Gastroesophageal sphincter (tissue), 4 donors: ENCODE results near the gene TESK1. TPM values are rescaled to one million over a fixed set of nuclear protein-coding genes. Genes with fewer than 3 reads are reported as not detected.
"Not testable (repeated sequence)": the region's sequence is repeated elsewhere in the genome, so short reads cannot be mapped to it uniquely, and the experiment has no call there.

Source experiments
- ATAC-seq: fragments of 150-250 bp; one replicate; pipeline ENCODE4 v1.9.1; 2016; ENCODE audit warnings: mild to moderate bottlenecking, moderate library complexity
- H3K27ac ChIP-seq, 4 donors: fragments of 200-600 bp; sonication (generic) in 3 of 4; 1 replicate in 3 of 4; 2 replicates in 1 of 4; pipeline ENCODE4 v1.5.1; 2016 to 2019
- H3K27me3 ChIP-seq: fragments of 200-600 bp; sonication (generic); one replicate; pipeline ENCODE4 v1.5.1; 2019
- H3K36me3 ChIP-seq, 2 donors: fragments of 200-600 bp; sonication (generic); one replicate each; pipeline ENCODE4 v1.5.1; 2019; ENCODE audit warnings: control low read depth in 1 of 2
- H3K4me1 ChIP-seq, 3 donors: fragments of 200-600 bp; sonication (generic); 1 replicate in 2 of 3; 2 replicates in 1 of 3; pipeline ENCODE4 v1.5.1; 2016 to 2019; ENCODE audit warnings: control low read depth in 2 of 3
- H3K4me3 ChIP-seq, 2 donors: fragments of 200-600 bp; sonication (generic); one replicate each; pipeline ENCODE4 v1.5.1; 2019; ENCODE audit warnings: mild to moderate bottlenecking in 1 of 2, moderate library complexity in 1 of 2
- H3K9me3 ChIP-seq, 3 donors: fragments of 200-600 bp; sonication (generic); one replicate each; pipeline ENCODE4 v1.5.1; 2017 to 2019; ENCODE audit warnings: control low read depth in 2 of 3
- EP300 ChIP-seq: sonication (generic); formaldehyde crosslinking; IDR thresholded peaks from one replicate; pipeline ENCODE4 v1.6.1; 2017; ENCODE audit warnings: antibody characterized with exemption, mild to moderate bottlenecking
- POLR2A ChIP-seq, 2 donors: fragments of 450-650 bp; IDR thresholded peaks; one replicate each; pipeline ENCODE4 v1.6.1; 2017; ENCODE audit warnings: antibody characterized with exemption in 2 of 2, mild to moderate bottlenecking in 2 of 2, moderate library complexity in 1 of 2
- POLR2AphosphoS5 ChIP-seq: sonication (generic); formaldehyde crosslinking; IDR thresholded peaks from one replicate; pipeline ENCODE4 v1.6.1; 2017; ENCODE audit warnings: antibody characterized with exemption
- WGBS, 2 donors: methylation state at CpG; one replicate each; pipeline ENCODE4 v1.1.5; 2018; ENCODE audit warnings: low coverage in 1 of 2; 5-methylcytosine and 5-hydroxymethylcytosine counted together
- total RNA-seq, 4 donors: library from RNA; depleted of rRNA; stranded (reverse); fragments of >200 nt; gene quantifications; one replicate each; pipeline ENCODE4 v1.1.0, GENCODE V29; 2016
- TF ChIP-seq, protein P1 (sequence below), 4 experiments: fragments of 200-600 bp in 2 of 4; fragments of 450-650 bp in 2 of 4; sonication (generic) in 1 of 4; IDR thresholded peaks; one replicate each; pipeline ENCODE4 v1.5.1; 2017 to 2019; ENCODE audit warnings: antibody characterized with exemption in 4 of 4, mild to moderate bottlenecking in 2 of 4, moderate library complexity in 2 of 4

TESK1 gene
- total RNA-seq, 4 donors from 2014 or later: 38.2 to 77.1 (median 40.2) TPM

DNA sequence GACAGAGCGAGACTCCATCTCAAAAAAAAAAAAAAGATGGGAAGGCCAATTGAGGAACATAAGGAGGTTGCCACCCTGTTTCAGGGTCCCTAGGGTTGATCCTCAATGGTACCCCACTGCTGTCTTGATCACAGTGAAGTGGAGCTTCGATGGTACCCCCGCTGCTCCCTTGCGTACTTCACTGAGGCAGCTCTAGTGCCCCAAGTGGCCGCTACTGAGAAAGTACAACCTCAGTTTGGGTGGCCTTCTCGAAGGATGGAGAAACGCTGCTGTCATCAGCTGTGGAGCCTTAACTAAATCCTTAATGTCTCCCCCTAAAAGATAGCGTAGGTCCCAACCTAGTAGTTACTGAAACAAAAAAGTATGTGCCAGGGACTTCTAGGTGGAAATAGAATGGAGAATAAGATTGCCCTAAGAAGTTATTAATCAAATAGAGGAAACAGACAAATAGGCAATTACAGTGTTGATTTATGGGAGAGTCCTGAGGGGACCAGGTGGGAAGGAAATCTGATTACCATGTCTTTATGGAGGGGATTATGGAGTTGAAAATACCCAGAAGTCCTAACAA is 6.3 kb downstream of the TESK1 start:
- TF ChIP-seq POLR2A (IDR thresholded peaks at IDR 0.05): no peak
- TF ChIP-seq, protein P1, sequence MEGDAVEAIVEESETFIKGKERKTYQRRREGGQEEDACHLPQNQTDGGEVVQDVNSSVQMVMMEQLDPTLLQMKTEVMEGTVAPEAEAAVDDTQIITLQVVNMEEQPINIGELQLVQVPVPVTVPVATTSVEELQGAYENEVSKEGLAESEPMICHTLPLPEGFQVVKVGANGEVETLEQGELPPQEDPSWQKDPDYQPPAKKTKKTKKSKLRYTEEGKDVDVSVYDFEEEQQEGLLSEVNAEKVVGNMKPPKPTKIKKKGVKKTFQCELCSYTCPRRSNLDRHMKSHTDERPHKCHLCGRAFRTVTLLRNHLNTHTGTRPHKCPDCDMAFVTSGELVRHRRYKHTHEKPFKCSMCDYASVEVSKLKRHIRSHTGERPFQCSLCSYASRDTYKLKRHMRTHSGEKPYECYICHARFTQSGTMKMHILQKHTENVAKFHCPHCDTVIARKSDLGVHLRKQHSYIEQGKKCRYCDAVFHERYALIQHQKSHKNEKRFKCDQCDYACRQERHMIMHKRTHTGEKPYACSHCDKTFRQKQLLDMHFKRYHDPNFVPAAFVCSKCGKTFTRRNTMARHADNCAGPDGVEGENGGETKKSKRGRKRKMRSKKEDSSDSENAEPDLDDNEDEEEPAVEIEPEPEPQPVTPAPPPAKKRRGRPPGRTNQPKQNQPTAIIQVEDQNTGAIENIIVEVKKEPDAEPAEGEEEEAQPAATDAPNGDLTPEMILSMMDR (IDR thresholded peaks at IDR 0.05): peak in 3 of 4 experiments; percentile 59 to 69 (median 67)
- no peaks in the 10 kb centered on the region for H3K9me3 ChIP-seq
- peak; percentile 66 for ATAC-seq
- H3K4me1 ChIP-seq: peaks cover 0 to 22% (median 5%) of the 10 kb centered on the region in 3 donors
- peaks cover 0 to 35% of the 10 kb centered on the region in 2 donors for H3K36me3 ChIP-seq
- 4 to 17% methylated on average over 4 to 8 of the region's 8 CpGs for WGBS, 2 donors
- H3K27ac ChIP-seq: no peak overlapping the region
- H3K27me3 ChIP-seq: peaks cover under 1% of the 10 kb centered on the region
- H3K4me3 ChIP-seq: no peak overlapping the region

GRCh38 chr9:35612066-35612465 is 7.0 kb downstream of the TESK1 start:
- 83 to 92% methylated on average over 2 of the region's 4 CpGs for WGBS, 2 donors
- not testable (repeated sequence) for H3K4me3 ChIP-seq, ATAC-seq, H3K27me3 ChIP-seq, H3K27ac ChIP-seq, H3K9me3 ChIP-seq
- peaks cover 0 to 35% of the 10 kb centered on the region in 2 donors for H3K36me3 ChIP-seq
- H3K4me1 ChIP-seq: peaks cover 0 to 22% (median 0%) of the 10 kb centered on the region in 3 donors

DNA sequence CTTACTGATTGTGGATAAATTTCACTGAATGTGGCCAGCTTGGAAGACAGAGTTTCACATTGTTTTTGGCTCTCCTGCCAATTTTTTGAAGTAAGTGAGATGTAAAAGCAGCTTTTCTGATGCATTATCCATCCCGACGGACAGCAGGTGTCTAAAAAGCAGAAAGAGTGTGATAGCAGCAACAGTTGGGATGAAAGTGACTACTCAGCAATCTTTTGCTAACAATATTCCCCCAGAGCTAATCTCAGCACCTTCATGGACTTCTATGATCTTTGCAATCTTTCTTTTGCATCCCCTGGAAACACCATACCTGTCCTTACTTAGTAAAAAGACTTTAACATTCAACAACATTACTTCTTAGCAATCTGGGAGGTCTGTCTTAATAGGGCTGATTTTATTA is 7.8 kb downstream of the TESK1 start:
- H3K36me3 ChIP-seq: peaks cover 0 to 28% of the 10 kb centered on the region in 2 donors
- no peak overlapping the region for H3K4me3 ChIP-seq
- H3K4me1 ChIP-seq: peaks cover 0 to 22% (median 0%) of the 10 kb centered on the region in 3 donors
- peaks cover 14% of the 10 kb centered on the region for H3K27me3 ChIP-seq
- ATAC-seq: no peak
- no peaks in the 10 kb centered on the region for H3K9me3 ChIP-seq
- H3K27ac ChIP-seq: no peak overlapping the region
- TF ChIP-seq POLR2AphosphoS5: no peak
- WGBS, 2 donors: 80 to 81% methylated on average over 2 of the region's 2 CpGs

GRCh38 chr9:35615981-35616680 is 11.1 kb downstream of the TESK1 start:
- Histone ChIP-seq H3K4me3 (no peak overlapping the region), H3K27ac (no peak overlapping the region), H3K4me1 (peaks cover 0 to 18% (median 0%) of the 10 kb centered on the region in 3 donors), H3K27me3 (peaks cover 14% of the 10 kb centered on the region), H3K36me3 (no peaks in the 10 kb centered on the region), H3K9me3 (no peaks in the 10 kb centered on the region)
- no peak for ATAC-seq
- WGBS, 2 donors: 70 to 92% methylated on average over 11 of the region's 17 CpGs
- TF ChIP-seq POLR2A (IDR thresholded peaks at IDR 0.05) (no peak), POLR2AphosphoS5 (no peak), EP300 (no peak)
- TF ChIP-seq, protein P1 (IDR thresholded peaks at IDR 0.05): no peak

GRCh38 chr9:35616681-35617459 is 11.8 kb downstream of the TESK1 start:
- peak overlapping the region in 1 of 4 donors; percentile 41 for H3K27ac ChIP-seq
- peak; percentile 83 for ATAC-seq

More at GRCh38 chr9:35616681-35617459, 11.8 kb downstream of the TESK1 start:
- Histone ChIP-seq H3K9me3 (no peaks in the 10 kb centered on the region), H3K4me1 (peaks cover 0 to 14% (median 0%) of the 10 kb centered on the region in 3 donors), H3K27me3 (peaks cover 14% of the 10 kb centered on the region), H3K4me3 (peak overlapping the region; percentile 20 to 51), H3K36me3 (no peaks in the 10 kb centered on the region)
- no peak for TF ChIP-seq POLR2AphosphoS5
- TF ChIP-seq, protein P1 (IDR thresholded peaks at IDR 0.05): peak in 1 of 4 experiments; percentile 31
- 12 to 23% methylated on average over 6 to 25 of the region's 51 CpGs for WGBS, 2 donors
